Fibroblast of skin of back (primary cell): Measurements from ENCODE around the gene ZMAT3. TPM values are rescaled to one million over a fixed set of nuclear protein-coding genes. Genes with fewer than 3 reads are reported as not detected.

Source experiments
- DNase-seq: peaks from one replicate; pipeline ENCODE4 v3.0.0-alpha.2; 2013
- polyA plus RNA-seq, 2 experiments: library from polyadenylated mRNA; unstranded; fragments of 120-200 nt; gene quantifications; one replicate each; pipeline ENCODE4 v1.2.1, GENCODE V29; 2013; ENCODE audit not compliant: insufficient read length in 2 of 2

ZMAT3 gene, protein sequence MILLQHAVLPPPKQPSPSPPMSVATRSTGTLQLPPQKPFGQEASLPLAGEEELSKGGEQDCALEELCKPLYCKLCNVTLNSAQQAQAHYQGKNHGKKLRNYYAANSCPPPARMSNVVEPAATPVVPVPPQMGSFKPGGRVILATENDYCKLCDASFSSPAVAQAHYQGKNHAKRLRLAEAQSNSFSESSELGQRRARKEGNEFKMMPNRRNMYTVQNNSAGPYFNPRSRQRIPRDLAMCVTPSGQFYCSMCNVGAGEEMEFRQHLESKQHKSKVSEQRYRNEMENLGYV
- 13.3 TPM for polyA plus RNA-seq (2013, experiment 1 of 2; ENCODE audit: insufficient read length)
- 34.1 TPM for polyA plus RNA-seq (2013, experiment 2 of 2; ENCODE audit: insufficient read length)

GRCh38 chr3:179071323-179072099 lies at the start of gene ZMAT3:
Gene ZMAT3 (minus strand): TSS chr3:179071809. CDS start chr3:179067752, 4,057 bp downstream.
- DNase-seq = peak; percentile 83

GRCh38 chr3:179116816-179117215 lies 45.2 kb upstream of the ZMAT3 start:
- DNase-seq = no peak

- DNase-seq = peak; percentile 60
These were observed 43.8 kb upstream of the ZMAT3 start for GRCh38 chr3:179115444-179115843.

- peak; percentile 50 for DNase-seq
These were observed 42.3 kb upstream of the ZMAT3 start for GRCh38 chr3:179113903-179114302.

DNA sequence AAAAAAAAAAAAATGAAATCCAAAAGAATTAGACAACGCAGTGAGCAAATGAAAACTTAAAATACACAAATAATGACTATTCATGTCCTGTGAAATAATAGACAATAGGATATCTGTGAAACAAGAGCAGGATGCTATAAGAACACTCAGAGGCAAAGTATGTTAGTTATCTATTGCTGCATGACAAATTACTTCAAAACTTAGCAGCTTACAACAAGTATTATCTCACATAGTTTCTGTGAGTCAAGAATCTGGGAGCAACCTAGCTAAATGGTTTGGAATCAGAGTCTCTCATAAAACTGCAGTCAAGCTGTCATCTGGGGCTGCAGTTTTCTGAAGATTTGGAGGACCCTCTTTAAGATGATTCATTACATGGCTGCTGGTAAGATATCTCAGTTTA lies 36.5 kb upstream of the ZMAT3 start:
- peak; percentile 92 for DNase-seq

DNA sequence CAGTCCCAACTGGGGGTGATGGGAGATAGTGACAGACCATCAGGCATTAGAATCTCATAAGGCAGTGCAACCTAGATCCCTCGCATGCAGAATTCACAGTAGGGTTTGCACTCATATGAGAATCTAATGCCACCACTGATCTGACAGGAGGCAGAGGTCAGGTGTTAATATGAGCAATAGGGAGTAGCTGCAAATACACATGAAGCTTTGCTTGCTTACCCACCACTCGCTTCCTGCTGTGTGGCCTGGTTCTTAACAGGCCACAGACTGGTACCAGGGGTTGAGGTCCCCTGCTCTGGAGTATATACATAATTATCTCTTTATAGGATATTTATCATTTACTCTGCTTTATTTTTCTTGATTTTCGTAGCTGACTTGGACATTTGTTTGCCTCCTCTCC lies 36.0 kb upstream of the ZMAT3 start:
- peak; percentile 13 for DNase-seq

- no peak for DNase-seq
These were observed 34.3 kb upstream of the ZMAT3 start for GRCh38 chr3:179105881-179106280.

DNA sequence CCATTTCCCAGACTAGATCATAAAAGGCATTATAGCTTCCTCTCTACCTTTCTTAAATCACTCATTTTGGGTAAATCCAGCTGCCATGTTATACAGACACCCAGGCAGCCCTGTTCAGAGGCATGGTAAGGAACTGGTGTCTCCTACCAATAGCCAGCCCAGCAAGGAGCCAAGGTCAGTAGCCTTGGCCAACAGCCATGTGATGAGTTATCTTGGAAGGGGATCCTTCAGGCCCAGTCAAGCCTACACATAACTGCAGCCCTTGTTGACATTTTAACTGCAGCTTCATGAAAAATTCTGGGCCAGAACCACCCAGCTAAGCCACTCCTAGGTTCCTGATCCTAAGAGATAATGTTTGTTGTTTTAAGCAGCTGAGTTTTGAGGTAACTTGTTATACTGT lies 29.0 kb upstream of the ZMAT3 start:
- DNase-seq = peak; percentile 47

DNA sequence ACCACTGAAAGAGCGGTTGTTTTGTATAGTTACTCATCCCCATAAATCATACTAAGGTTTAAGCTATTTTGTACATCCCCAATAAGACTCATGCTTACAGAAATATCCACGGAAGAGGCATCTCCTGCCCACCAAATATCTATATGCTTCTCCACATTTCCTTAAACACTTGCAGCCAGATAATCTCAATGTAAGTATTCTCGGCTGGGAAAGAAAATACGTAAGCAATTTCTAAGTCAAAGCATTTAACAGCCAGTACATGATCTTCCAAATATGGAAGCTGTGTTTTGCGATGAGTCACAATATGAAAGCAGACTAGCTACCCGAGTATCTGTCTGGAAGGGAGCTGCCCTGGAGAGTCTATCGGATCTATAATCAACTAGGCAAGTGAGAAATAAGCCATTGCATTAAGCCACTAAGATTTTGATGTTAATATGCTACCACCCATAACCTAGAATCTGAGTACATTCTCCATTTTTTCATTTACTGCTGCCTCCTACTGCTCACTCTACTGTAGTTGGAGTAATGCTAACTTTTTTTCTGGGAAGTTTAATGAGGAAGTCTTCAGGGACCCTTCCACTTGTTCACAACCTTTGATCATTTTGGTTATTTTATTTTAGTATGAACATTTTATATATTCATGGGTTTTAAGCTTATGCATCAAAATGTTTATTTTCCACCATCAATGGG lies 26.9 kb upstream of the ZMAT3 start:
- peak; percentile 81 for DNase-seq

DNA sequence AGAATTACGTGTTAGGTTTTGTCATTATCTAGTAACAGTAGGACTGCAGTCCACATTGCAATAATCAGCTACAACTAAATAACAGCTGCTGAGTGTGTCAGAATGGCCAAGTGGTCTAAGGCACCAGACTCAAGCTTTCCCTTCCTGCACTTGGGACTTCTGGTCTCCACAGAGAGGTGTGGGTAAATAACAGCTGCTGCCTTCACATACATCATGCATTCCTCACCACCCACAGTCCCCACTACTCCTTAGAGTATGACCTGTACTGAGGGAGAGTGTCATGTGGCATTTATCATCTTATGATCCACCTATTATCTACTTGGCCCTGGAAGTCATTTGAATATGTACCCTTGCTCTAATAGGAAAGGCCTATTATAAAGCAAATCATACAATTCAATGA lies 22.2 kb upstream of the ZMAT3 start:
- DNase-seq = no peak

DNA sequence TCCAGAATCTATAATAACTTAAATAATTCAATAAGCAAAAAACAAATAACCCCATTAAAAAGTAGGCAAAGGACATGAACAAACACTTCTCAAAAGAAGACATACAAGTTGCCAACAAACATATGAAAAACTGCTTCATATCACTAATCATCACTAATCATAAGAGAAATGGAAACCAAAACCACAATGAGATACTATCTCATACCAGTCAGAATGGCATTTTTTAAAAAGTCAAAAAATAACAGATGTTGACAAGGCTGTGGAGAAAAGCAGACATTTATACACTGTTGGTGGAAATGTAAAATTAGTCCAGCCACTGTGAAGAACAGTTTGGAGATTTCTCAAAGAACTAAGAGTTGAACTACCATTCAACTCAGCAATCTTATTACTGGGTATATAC lies 19.5 kb upstream of the ZMAT3 start:
- no peak for DNase-seq

DNA sequence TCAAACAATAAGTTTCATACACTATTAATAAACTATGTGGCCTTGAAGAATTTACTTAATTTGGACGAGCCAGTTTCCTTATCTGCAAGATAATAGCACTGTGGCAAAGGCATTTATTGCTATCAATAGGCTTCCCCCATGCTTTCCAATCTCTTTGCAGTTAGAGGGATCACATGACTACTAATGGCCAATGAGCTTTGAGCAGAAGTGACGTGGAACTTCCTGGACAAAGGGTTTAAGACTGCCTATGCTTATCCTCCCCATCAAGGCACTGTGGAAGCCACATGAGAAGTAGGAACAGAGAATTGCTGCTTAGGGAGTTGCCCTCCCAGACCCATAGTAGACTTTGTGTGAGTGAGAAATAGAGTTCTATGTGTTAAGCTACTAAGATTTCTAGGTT lies 16.7 kb upstream of the ZMAT3 start:
- no peak for DNase-seq

DNA sequence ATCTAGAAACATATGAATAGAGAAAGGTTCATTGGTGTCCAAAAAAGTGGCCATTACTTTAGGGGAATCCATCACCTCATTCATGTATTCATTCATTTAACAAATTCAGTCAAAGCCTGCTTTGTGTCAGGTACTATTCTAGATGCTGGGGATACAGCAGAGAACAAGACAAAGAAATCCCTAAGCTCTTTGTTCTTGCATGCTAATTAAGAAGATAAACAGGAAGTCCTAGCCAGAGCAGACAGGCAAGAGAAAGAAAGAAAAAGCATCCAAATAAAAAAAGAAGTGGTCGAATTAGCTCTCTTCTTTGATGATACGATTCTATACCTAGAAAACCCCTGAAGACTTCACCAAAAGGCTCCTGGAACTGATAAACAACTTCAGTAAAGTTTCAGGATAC lies 12.4 kb upstream of the ZMAT3 start:
- no peak for DNase-seq

DNA sequence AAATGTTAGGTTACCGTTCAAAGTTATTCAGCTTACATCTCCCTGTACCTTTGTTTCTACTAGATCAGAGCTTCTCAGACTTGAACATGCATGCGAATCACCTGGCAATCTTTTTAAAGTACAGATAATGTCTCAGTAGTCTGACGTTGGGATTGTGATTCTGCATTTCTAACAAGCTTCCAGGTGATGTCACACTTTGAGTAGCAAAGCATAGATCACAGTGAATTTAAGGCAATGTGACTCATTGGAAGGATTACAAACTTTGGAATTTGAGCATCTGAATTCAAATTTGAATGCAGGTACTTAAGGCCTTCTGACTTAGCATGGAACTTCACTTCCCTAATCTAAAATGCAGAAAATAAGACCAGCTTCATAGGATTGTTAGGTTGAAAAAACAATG lies 10.8 kb upstream of the ZMAT3 start:
- DNase-seq = peak; percentile 10

DNA sequence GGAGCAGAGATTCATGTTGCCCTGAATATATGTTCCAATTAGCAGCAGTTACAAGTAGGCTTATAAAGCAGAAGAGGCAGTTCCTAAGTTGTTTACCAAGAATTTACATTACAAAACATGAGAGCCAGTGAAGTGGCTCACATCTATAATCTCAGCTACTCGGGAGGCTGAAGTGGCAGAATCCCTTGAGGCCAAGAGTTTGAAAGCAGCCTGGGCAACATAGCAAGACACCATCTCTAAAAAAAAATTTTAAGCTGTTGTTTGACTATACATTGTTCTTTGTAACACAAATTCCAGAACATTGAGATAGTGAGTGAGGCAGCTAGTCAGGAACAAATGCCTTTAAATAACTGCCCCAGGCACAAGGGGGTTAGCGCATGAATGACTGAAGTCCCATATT lies 10.3 kb upstream of the ZMAT3 start:
- DNase-seq = no peak

GRCh38 chr3:179079537-179079936 lies 7.9 kb upstream of the ZMAT3 start:
- DNase-seq = no peak

- DNase-seq = no peak
These were observed 4.8 kb upstream of the ZMAT3 start for GRCh38 chr3:179076243-179077027.

DNA sequence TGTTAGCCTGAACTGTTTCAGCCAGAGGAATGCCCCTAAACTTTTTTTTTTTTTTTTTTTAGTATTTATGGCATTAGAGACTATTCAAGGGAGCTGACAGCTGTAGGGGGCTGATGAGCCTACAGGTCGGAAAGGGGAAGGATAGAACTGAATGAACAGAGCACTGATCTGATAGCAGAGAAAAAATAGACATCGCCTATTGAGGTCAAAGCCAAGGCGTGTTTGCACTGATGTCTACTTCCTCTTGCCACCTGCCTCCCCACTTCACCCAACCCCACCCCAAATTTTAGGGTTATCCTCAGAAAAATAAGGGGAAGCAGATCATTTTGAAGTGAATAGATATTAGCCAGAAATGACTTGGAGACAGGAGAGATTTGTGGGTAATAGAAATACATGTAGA lies 3.0 kb upstream of the ZMAT3 start:
- DNase-seq = no peak

- DNase-seq = no peak
These were observed 2.2 kb upstream of the ZMAT3 start for GRCh38 chr3:179073816-179074215.

DNA sequence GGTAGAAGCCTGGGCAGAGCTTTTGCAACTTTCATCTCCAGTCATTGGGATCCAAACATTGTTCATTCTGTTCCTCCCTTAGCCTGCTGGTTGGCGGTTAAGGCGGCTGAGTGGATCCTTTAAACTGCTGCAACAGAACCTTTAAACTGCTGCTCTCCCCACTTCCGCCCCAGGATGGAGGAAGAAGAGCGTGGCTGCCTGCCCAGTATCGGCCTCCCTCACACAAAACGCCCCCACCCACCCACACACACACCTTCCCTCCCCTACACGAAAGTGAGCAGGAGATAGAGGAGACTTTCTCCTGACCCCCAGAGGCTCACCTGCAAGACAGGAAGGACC lies 460 bp upstream of the ZMAT3 start:
- DNase-seq = peak; percentile 29

GRCh38 chr3:179071027-179071322 lies 634 bp downstream of the ZMAT3 start:
- no peak for DNase-seq

DNA sequence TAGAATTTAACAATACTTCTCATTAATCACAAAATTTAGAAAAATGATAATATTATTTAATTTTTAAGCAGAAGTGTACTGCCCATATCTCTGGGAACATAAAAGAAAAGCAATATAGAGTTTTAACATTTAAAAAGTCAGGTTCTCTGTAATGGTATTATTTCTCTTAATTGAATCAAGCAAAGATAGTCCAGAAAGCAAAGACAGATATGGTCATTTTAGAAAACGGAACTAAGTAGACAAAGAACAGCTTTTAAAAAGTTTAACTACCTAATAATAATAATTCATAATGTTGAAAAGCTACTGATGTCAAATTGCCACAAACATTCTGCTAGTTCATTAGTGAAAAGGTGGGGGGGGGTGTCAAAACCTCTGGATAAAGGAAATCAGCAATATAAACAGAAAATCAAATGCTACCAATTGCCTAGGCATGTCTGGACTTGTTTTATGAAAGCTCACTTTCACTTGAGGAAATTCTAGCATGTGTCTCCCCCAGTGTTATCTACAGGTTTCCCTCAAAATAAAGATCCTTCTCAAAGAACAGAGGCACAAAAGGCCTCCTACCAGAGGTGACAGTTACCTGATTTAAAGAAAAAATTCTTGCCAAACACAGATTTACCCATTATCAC lies 1.7 kb downstream of the ZMAT3 start:
- DNase-seq = peak; percentile 25
